ENCODE results near the gene EIF2S2. TPM values are rescaled to one million over a fixed set of nuclear protein-coding genes. Genes with fewer than 3 reads are reported as not detected.

EIF2S2 gene
- total RNA-seq, 2 donors from 2014 or later, result 18.8 to 20.6 TPM

DNA sequence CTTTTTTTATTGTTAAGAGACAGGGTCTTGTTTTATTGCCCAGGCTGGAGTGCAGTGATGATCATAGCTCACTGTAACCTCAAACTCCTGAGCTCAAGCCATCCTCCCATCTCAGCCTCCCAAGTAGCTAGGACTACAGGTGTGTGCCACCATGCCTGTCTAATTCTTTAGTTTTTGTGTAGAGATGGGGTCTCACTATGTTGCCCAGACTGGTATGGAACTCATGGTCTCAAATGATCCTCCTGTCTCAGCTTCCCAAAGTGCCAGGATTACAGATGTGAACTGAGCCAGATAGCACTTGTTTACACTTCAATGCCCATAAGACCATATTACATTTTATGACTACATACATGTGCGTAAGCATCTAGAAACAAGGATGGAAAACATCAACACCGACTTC is 18.1 kb downstream of the EIF2S2 start:
- Mint-ChIP-seq H3K36me3 (ENCODE audit: low read depth) (peaks cover 4% of the 10 kb centered on the region), H3K27me3 (no peaks in the 10 kb centered on the region), H3K4me1 (peaks cover 11% of the 10 kb centered on the region), H3K4me3 (no peak overlapping the region), H3K27ac (peak overlapping the region; percentile 81)
- H3K9me3 ChIP-seq (ENCODE audit: control insufficient read depth, low read length, poor library complexity, severe bottlenecking), result no peaks in the 10 kb centered on the region
- ATAC-seq, result no peak
- DNase-seq, result no peak

DNA sequence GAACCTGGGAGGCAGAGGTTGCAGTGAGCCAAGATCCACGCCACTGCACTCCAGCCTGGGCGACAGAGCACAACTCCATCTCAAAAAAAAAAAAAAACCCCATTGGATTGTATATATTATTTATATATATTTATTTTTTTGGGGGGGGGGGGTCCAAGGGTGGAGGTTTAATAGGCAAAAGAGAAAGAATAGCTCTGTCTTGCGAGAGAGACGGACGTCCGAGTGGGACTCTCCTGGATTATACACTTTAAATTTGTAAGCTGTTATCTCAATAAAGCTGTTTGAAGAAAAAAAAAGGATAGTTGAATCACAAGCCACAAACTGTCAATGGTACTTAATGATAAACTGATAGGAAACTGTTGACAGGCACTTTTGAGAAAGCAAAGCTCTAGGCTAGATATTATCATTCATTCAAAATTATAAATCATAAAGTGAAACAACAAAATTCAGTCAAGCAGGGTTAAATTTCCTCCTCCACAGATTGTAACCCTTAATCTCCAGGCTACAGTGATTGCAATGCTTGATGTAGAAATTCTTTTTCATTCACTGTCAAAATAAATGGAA is 20.3 kb downstream of the EIF2S2 start:
- ATAC-seq, result no peak
- Mint-ChIP-seq H3K27ac (peak overlapping the region; percentile 47), H3K4me3 (no peak overlapping the region), H3K4me1 (peaks cover 15% of the 10 kb centered on the region), H3K27me3 (no peaks in the 10 kb centered on the region), H3K36me3 (ENCODE audit: low read depth) (peaks cover 4% of the 10 kb centered on the region)
- no peaks in the 10 kb centered on the region for H3K9me3 ChIP-seq (ENCODE audit: control insufficient read depth, low read length, poor library complexity, severe bottlenecking)
- no peak for DNase-seq

DNA sequence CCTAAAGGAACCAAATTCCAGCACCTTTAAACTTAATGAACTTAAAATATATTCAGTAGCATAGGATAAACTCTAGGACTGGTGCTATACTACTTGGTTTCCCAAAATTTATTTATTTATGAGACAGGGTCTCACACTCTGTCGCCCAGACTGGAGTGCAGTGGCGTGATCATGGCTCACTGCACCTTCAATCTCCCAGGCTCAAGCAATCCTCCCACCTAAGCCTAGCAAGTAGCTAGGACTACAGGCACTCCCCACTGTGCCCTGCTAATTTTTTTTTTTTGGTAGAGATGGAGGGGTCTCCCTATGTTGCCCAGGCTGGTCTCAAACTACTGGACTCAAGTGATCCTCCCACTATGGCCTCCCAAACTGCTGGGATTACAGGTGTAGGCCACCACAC is 21.4 kb downstream of the EIF2S2 start:
- no peaks in the 10 kb centered on the region for H3K27me3 Mint-ChIP-seq
- no peaks in the 10 kb centered on the region for H3K9me3 ChIP-seq (ENCODE audit: control insufficient read depth, low read length, poor library complexity, severe bottlenecking)
- ATAC-seq (no peak), DNase-seq (no peak)
- peak overlapping the region; percentile 43 for H3K27ac Mint-ChIP-seq
- H3K4me3 Mint-ChIP-seq, result no peak overlapping the region
- H3K36me3 Mint-ChIP-seq (ENCODE audit: low read depth), result peaks cover 4% of the 10 kb centered on the region
- peaks cover 15% of the 10 kb centered on the region for H3K4me1 Mint-ChIP-seq

DNA sequence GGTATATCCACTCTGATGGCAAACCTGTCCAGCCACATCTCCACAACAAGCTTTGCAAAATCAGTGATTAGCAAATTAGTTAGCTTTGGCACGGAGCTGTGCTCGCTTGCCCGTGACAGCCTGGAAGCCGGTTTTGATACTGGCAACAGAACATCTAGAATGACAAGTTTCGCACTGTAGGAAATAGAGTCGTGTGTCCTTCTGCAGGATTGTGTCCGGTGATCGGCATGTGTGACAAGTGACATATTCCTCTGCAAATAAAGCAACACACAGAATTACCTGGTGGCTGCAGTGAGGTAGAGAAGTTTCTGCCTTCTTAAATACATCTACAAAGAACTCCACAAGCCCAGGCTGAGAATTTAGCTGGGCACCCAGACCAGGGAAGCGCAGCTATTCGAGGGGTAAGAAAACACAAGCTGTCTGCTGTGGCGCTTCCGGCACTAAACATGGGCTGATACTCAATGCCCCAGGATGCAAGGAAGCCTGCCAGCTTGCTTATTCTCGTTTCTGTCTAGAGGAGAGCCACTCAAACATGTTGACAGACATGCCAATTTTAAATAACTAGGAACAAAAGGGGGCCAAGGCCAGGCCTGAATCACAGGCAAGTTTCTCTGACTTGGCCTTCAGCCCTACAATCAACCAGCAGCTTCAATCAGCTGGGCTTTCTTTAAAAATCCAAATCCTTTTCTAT is 22.2 kb downstream of the EIF2S2 start:
- DNase-seq (no peak), ATAC-seq (no peak)
- H3K9me3 ChIP-seq (ENCODE audit: control insufficient read depth, low read length, poor library complexity, severe bottlenecking), result no peaks in the 10 kb centered on the region
- H3K27ac Mint-ChIP-seq, result peak overlapping the region; percentile 43
- H3K36me3 Mint-ChIP-seq (ENCODE audit: low read depth), result peaks cover 10% of the 10 kb centered on the region
- no peaks in the 10 kb centered on the region for H3K27me3 Mint-ChIP-seq
- H3K4me3 Mint-ChIP-seq, result no peak overlapping the region
- H3K4me1 Mint-ChIP-seq, result peaks cover 21% of the 10 kb centered on the region

DNA sequence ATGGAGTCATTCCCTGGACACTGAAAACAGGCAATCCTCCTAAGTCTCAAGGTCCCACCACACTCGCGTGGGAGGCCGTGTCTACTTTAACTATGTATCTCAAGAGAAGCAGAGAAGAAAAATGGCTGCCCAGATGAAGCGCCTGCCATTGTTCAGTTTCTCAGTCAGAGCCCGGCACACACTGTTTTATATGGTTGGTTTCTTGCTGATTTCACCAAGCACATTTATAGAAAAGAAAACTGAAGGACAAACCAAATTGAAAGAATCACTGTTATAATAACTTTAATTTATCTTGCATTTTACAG is 22.9 kb downstream of the EIF2S2 start:
- ATAC-seq (no peak), DNase-seq (no peak)
- Mint-ChIP-seq H3K27me3 (no peaks in the 10 kb centered on the region), H3K4me1 (peaks cover 22% of the 10 kb centered on the region), H3K36me3 (ENCODE audit: low read depth) (peaks cover 10% of the 10 kb centered on the region), H3K4me3 (no peak overlapping the region), H3K27ac (peak overlapping the region; percentile 76)
- H3K9me3 ChIP-seq (ENCODE audit: control insufficient read depth, low read length, poor library complexity, severe bottlenecking), result no peaks in the 10 kb centered on the region

DNA sequence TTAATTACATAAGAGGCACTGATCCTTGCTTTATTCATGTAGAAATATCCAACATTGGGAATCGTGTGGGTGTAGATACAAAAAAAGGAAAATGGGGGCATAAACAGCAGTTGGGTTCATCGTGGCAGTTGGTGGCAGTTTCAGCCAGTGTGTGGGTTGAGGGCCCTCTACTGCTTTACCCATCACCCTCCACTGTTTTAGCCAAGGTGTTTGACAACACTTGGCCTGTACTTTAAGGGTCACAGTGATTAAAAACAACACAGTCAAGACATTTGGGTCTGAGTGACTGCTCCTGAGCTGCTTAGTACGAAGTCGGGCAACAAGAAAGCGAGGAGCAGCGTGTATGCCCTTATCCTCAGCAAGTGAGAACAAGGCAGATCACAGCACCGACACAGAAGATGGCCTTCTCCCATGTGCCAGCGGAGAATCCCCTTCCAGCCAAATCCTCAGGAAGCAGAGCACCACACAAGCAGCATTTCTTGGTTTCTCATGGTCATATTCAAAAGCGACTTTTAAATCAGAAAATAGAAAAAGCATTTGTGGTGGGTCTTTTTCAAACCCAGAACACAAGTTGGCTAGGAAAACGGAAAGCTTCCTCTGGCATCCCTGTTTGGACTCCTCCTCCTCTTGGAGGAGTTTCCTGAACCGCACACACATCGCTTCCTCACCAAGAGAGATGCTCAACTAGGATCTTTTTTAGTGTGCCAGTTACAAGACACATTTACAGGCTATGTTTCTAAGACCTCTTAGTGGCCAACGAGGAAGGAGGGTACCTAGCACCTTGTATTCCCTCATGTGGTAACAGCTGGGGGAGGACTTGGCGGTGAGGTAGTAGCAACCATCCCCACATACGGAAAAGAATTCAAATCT is 23.5 kb downstream of the EIF2S2 start:
- no peaks in the 10 kb centered on the region for H3K9me3 ChIP-seq (ENCODE audit: control insufficient read depth, low read length, poor library complexity, severe bottlenecking)
- Mint-ChIP-seq H3K27ac (peak overlapping the region; percentile 76), H3K36me3 (ENCODE audit: low read depth) (peaks cover 10% of the 10 kb centered on the region), H3K4me3 (no peak overlapping the region), H3K4me1 (peaks cover 20% of the 10 kb centered on the region), H3K27me3 (no peaks in the 10 kb centered on the region)
- DNase-seq (no peak), ATAC-seq (no peak)

DNA sequence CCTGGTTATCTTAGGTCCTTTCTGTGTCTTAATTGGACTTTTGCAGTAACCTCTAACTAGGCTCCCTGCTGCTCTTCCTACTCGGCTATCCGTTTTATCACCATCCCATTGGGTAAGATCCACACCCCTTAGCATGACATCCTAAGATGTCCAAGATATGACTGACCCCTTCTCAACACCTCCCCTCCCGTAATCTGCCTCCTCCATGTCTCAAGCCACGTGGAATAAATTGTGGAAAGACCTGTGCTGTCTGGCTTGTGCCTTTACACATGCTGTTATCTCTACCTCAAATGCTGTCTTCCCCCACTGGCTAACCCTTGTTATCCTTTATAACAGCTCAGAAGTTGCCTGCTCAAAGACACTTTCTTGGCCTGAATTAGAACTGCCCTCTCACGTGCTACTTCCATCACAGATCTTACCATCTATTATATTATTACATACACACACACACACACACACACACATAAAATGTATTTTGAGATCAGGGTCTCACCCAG is 26.5 kb downstream of the EIF2S2 start:
- DNase-seq (no peak), ATAC-seq (no peak)
- H3K4me3 Mint-ChIP-seq, result peak overlapping the region; percentile 58
- no peaks in the 10 kb centered on the region for H3K27me3 Mint-ChIP-seq
- H3K4me1 Mint-ChIP-seq, result peaks cover 25% of the 10 kb centered on the region
- peak overlapping the region; percentile 87 for H3K27ac Mint-ChIP-seq
- H3K9me3 ChIP-seq (ENCODE audit: control insufficient read depth, low read length, poor library complexity, severe bottlenecking), result no peaks in the 10 kb centered on the region
- peaks cover 14% of the 10 kb centered on the region for H3K36me3 Mint-ChIP-seq (ENCODE audit: low read depth)

DNA sequence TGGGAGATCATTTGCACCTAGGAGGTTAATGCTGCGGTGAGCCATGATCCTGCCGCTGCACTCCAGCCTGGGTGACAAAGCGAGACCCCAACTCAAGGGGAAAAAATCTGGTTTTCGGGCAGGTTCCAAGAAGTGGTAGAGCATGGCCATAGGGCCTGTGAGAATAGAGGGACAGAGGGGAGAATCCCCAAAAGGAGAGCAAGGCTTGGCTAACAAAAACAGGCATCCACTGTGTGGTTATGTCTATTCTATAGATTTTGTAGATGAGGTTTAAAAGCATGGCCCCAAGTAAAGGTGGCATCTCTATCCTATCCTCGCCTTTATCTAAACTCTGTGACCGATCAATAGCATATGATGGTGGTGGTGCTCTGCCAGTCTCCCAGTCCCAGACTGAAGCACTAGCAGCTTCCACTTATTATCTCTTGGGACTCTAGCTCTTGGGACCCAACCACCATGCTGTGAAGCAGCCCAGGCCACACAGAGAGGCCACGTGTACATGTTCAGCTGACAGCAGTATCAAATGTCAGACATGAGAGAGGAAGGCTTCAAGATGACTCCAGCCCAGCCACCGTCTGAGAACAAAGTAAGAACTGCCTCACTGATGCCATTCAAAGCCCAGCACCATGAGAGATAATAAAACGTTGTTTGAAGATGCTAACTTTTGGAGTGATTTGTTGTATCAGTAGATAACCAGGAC is 27.7 kb downstream of the EIF2S2 start:
- peak overlapping the region; percentile 66 for H3K4me3 Mint-ChIP-seq
- H3K4me1 Mint-ChIP-seq, result peaks cover 31% of the 10 kb centered on the region
- H3K27ac Mint-ChIP-seq, result peak overlapping the region; percentile 87
- DNase-seq, result no peak
- no peak for ATAC-seq
- H3K36me3 Mint-ChIP-seq (ENCODE audit: low read depth), result peaks cover 12% of the 10 kb centered on the region
- H3K9me3 ChIP-seq (ENCODE audit: control insufficient read depth, low read length, poor library complexity, severe bottlenecking), result no peaks in the 10 kb centered on the region
- no peaks in the 10 kb centered on the region for H3K27me3 Mint-ChIP-seq

DNA sequence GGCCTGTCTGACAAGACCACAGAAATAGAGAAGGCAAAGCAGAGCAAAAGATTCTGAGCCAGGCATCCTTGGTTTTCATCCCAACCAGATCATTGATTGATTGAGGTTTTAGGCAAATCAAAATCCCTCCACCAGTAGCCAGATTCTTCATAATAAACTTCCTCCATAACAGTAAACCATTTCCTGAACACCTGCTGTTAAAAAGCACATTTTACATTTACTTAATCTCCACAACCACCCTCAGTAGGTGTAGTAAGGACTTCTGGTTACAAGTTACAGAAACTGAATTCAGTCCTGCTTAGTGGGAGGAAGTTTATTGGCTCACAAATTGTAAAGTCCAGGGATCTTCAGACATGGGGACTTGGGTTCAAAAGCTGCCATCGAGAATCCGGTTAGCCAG is 28.3 kb downstream of the EIF2S2 start:
- H3K4me3 Mint-ChIP-seq, result peak overlapping the region; percentile 66
- H3K36me3 Mint-ChIP-seq (ENCODE audit: low read depth), result peaks cover 12% of the 10 kb centered on the region
- no peak for DNase-seq
- peak overlapping the region; percentile 87 for H3K27ac Mint-ChIP-seq
- no peak for ATAC-seq
- H3K4me1 Mint-ChIP-seq, result peaks cover 32% of the 10 kb centered on the region
- H3K9me3 ChIP-seq (ENCODE audit: control insufficient read depth, low read length, poor library complexity, severe bottlenecking), result no peaks in the 10 kb centered on the region
- H3K27me3 Mint-ChIP-seq, result no peaks in the 10 kb centered on the region

DNA sequence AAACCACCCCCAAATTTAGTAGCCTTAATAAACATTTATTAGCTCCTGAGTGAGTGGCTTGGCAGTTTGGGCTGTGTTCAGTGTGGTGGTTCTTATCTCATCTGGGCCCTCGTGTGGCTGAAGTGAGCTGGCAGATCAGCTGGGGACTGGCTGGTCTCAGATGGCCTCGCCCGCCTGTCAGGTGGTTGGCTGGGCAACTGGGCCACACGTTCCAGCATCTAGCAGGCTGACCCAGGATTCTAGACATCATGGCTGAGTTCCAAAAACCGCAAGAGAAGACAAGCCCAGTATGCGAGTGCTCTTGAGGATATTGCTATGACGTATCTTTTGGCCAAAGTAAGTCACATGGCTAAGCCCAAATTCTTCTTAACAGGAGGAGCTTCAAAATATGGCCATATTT is 28.9 kb downstream of the EIF2S2 start:
- Mint-ChIP-seq H3K4me3 (no peak overlapping the region), H3K27me3 (no peaks in the 10 kb centered on the region), H3K4me1 (peaks cover 33% of the 10 kb centered on the region), H3K36me3 (ENCODE audit: low read depth) (peaks cover 12% of the 10 kb centered on the region), H3K27ac (peak overlapping the region; percentile 87)
- ATAC-seq (no peak), DNase-seq (no peak)
- no peaks in the 10 kb centered on the region for H3K9me3 ChIP-seq (ENCODE audit: control insufficient read depth, low read length, poor library complexity, severe bottlenecking)

DNA sequence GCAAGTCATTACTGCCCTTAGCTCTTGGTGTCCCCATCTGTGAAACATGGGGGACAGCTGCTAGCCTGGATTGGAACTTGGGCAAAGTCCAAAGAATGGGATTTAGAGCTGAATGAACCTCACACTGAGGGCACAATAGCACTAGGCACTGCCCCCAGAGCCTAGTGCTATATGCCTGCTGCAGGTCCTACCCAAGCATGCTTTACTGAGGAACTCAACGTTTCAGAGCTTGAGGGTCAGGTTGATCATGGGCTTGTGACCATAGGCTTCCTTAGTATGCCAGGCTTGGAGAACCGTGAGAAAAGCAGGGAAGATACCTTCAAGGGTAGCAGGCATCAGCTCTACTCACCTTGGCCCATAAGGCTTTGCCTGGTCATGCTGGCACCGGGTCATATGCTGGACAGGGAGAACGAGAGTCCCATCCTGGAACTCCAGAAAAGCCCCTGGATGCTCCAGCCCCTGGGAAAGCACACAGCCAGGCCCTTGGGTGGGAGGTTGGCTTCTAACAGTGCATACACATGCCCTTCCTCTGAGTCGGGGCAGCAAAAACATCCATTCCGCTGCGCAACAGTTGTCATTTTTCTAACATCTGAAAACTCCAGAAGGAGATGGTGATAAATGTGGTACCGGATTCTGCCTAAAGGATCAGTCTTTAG is 29.7 kb downstream of the EIF2S2 start:
- no peak for ATAC-seq
- DNase-seq, result no peak
- Mint-ChIP-seq H3K4me1 (peaks cover 30% of the 10 kb centered on the region), H3K36me3 (ENCODE audit: low read depth) (peaks cover 12% of the 10 kb centered on the region), H3K4me3 (no peak overlapping the region), H3K27me3 (no peaks in the 10 kb centered on the region), H3K27ac (peak overlapping the region; percentile 88)
- no peaks in the 10 kb centered on the region for H3K9me3 ChIP-seq (ENCODE audit: control insufficient read depth, low read length, poor library complexity, severe bottlenecking)

DNA sequence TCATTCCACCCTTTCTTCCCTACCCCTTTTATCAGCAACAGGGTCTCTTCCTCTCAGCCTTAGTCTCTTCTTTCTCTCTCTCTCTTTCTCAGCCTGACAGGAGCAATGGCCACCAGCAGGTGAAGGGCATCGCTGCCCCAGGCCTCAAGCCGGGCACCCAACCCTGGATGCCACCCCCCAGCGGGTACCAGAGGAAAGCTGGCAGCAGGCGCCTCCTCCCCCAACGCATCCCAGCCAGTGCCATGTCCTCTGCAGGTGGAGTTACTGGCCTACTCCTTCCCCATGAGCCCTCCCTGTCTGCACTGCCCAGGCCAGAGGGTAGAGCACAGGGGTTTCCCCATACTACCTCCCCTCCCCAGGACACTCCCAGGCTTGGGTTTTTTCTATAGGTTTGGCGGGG is 32.2 kb downstream of the EIF2S2 start:
- no peak for DNase-seq
- H3K36me3 Mint-ChIP-seq (ENCODE audit: low read depth), result peaks cover 8% of the 10 kb centered on the region
- H3K4me3 Mint-ChIP-seq, result no peak overlapping the region
- H3K4me1 Mint-ChIP-seq, result peaks cover 23% of the 10 kb centered on the region
- no peaks in the 10 kb centered on the region for H3K27me3 Mint-ChIP-seq
- H3K27ac Mint-ChIP-seq, result peak overlapping the region; percentile 88
- no peaks in the 10 kb centered on the region for H3K9me3 ChIP-seq (ENCODE audit: control insufficient read depth, low read length, poor library complexity, severe bottlenecking)
- no peak for ATAC-seq

DNA sequence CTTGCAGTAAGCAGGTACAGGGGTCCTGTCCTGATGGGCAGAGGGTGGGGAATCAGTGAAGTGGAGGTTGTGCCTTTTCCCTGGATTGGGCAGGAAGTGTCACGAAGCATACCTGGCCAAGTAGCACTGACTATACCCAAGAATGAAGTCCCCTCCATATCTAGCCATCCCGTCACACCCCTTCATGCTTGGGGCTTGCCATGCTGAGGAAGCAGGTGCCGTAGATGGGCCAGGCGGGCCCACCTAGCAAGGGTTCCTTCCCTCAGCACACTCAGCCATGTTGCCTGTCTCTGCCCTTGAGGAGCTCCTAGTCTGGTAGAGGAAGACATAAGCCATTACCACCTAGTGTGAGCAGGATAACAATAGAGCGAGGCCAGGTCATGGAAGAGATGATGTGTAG is 33.5 kb downstream of the EIF2S2 start:
- no peak for DNase-seq
- no peaks in the 10 kb centered on the region for H3K27me3 Mint-ChIP-seq
- no peak for ATAC-seq
- peaks cover 8% of the 10 kb centered on the region for H3K36me3 Mint-ChIP-seq (ENCODE audit: low read depth)
- H3K9me3 ChIP-seq (ENCODE audit: control insufficient read depth, low read length, poor library complexity, severe bottlenecking), result no peaks in the 10 kb centered on the region
- H3K4me1 Mint-ChIP-seq, result peaks cover 20% of the 10 kb centered on the region
- no peak overlapping the region for H3K4me3 Mint-ChIP-seq
- H3K27ac Mint-ChIP-seq, result peak overlapping the region; percentile 88
